Right lobe of liver (tissue), 6 donors: Measurements from ENCODE around the gene MST1. TPM values are rescaled to one million over a fixed set of nuclear protein-coding genes. Genes with fewer than 3 reads are reported as not detected.
"Not testable (repeated sequence)": the region's sequence is repeated elsewhere in the genome, so short reads cannot be mapped to it uniquely, and the experiment has no call there.

Experiments used
- ATAC-seq, 4 donors: fragments of 200-7000 bp; cut with Tn5 transposase; one replicate each; pipeline ENCODE4 v1.9.1; 2020; ENCODE audit warnings: mild to moderate bottlenecking in 4 of 4, moderate library complexity in 4 of 4
- DNase-seq, 3 donors: peaks; one replicate each; pipeline ENCODE4 v3.0.0-alpha.2; 2020
- H3K27ac ChIP-seq, 3 donors: fragments of 200-600 bp; one replicate each; pipeline ENCODE4 v1.8.0; 2022
- H3K27me3 ChIP-seq, 2 donors: fragments of 200-600 bp; one replicate each; pipeline ENCODE4 v1.8.0; 2022
- H3K36me3 ChIP-seq, 4 donors: fragments of 200-600 bp; sonication (generic) in 1 of 4; one replicate each; pipeline versions ENCODE4 v1.5.1 to v1.8.0; 2017 to 2022; ENCODE audit warnings: control low read depth in 1 of 4
- H3K4me1 ChIP-seq, 4 donors: fragments of 200-600 bp; sonication (generic) in 1 of 4; one replicate each; pipeline versions ENCODE4 v1.5.1 to v1.8.0; 2017 to 2022; ENCODE audit warnings: control low read depth in 1 of 4
- H3K4me3 ChIP-seq, 3 donors: fragments of 200-600 bp; one replicate each; pipeline ENCODE4 v1.8.0; 2022
- H3K9me3 ChIP-seq, 4 donors: fragments of 200-600 bp; sonication (generic) in 1 of 4; one replicate each; pipeline versions ENCODE4 v1.5.1 to v1.8.0; 2017 to 2022; ENCODE audit warnings: control low read depth in 1 of 4
- POLR2A ChIP-seq: fragments of 450-650 bp; IDR thresholded peaks from one replicate; pipeline ENCODE4 v1.6.1; 2017; ENCODE audit warnings: antibody characterized with exemption, mild to moderate bottlenecking
- WGBS: methylation state at CpG from one replicate; pipeline ENCODE4 v1.1.6; 2018; ENCODE audit warnings: low coverage, low lambda C conversion rate; ENCODE audit not compliant: insufficient coverage; ENCODE audit errors: missing lambda C conversion rate; 5-methylcytosine and 5-hydroxymethylcytosine counted together
- intact Hi-C, 2 donors: fragments of 100-400 bp; cut with DNase I; formaldehyde crosslinking; loops; one replicate each; pipeline versions ENCODE4 v1.11.2 to v1.14.1; 2022
- total RNA-seq, 6 experiments: library from RNA; depleted of rRNA in 2 of 6; stranded (reverse); fragments of >200 nt in 2 of 6; fragmentation: NEBNext Ultra II Directional in 3 of 6; extraction: Animal tissue kit (Norgen Biotek cat#: 25700) in 3 of 6; gene quantifications; one replicate each; pipeline versions ENCODE4 v1.1.0 to v1.2.4, GENCODE V29; 2016 to 2023
- TF ChIP-seq, protein P1 (sequence below), 4 donors: fragments of 200-600 bp in 3 of 4; fragments of 450-650 bp in 1 of 4; IDR thresholded peaks; one replicate each; pipeline versions ENCODE4 v1.5.1 to v1.8.0; 2016 to 2022; ENCODE audit warnings: antibody characterized with exemption in 4 of 4, mild to moderate bottlenecking in 2 of 4
- donor health status: DM: no; HTN: yes; CAD: no.
- donor health status: DM: no; HTN: no; CAD: no.
- donor health status: DM: no; HTN: no; CAD: no.
- donor health status: DM: no; HTN: yes; CAD: no.
- donor health status: DM: no; HTN: yes; CAD: no.

The MST1 gene
- total RNA-seq, 6 experiments from 2014 or later, result 321 to 695 (median 632) TPM

DNA sequence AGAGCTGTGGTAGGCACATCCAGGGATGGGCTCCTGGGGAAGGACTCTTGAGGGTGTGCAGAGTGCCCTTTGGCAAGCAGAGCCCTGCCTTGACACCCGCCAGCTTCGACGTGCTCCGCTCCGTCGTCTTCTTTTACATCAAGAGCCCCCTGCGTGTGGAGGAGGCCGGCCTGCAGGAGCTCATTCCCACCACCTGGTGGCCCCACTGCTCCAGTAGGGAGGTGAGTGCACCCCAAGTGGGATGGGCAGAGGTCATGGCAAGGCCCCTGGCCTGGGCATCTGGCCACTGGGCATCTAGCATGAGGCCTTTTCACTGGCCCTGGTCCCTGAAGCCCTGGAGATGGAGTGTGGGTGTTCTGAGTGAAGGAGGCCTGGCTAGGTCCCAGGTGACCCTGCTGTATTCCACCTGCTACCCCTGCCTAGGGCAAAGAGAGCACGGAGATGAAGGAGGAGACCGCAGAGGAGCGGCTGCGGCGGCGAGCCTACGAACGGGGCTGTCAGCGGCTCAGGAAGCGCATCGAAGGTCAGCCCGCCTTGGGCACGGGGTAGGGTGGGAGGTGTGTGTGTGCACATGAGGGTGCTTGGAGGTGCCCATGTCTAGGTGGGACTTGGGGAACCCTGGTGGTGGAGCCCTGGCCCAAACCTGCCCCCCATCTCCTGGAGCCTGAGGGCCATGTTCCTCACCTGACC lies 12.3 kb upstream of the MST1 start:
- no peak for DNase-seq
- intact Hi-C loops, result loop anchor here in 1 of 2 donors (10.0 kb wide), 1 partner anchor 143 kb away; no protein-coding TSS in a partner anchor
- no peak for TF ChIP-seq POLR2A
- TF ChIP-seq, protein P1, sequence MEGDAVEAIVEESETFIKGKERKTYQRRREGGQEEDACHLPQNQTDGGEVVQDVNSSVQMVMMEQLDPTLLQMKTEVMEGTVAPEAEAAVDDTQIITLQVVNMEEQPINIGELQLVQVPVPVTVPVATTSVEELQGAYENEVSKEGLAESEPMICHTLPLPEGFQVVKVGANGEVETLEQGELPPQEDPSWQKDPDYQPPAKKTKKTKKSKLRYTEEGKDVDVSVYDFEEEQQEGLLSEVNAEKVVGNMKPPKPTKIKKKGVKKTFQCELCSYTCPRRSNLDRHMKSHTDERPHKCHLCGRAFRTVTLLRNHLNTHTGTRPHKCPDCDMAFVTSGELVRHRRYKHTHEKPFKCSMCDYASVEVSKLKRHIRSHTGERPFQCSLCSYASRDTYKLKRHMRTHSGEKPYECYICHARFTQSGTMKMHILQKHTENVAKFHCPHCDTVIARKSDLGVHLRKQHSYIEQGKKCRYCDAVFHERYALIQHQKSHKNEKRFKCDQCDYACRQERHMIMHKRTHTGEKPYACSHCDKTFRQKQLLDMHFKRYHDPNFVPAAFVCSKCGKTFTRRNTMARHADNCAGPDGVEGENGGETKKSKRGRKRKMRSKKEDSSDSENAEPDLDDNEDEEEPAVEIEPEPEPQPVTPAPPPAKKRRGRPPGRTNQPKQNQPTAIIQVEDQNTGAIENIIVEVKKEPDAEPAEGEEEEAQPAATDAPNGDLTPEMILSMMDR (IDR thresholded peaks at IDR 0.05), result peak; percentile 21 to 48 (median 26)
- H3K4me3 ChIP-seq, result no peak overlapping the region
- H3K4me1 ChIP-seq, result no peaks in the 10 kb centered on the region
- H3K27ac ChIP-seq, result no peak overlapping the region
- peaks cover 0 to 73% (median 26%) of the 10 kb centered on the region in 4 donors for H3K36me3 ChIP-seq
- peak in 3 of 4 donors; percentile 6 to 58 (median 30) for ATAC-seq
- no peaks in the 10 kb centered on the region for H3K9me3 ChIP-seq
- no peaks in the 10 kb centered on the region for H3K27me3 ChIP-seq
- 82% methylated on average over 13 of the region's 21 CpGs for WGBS

DNA sequence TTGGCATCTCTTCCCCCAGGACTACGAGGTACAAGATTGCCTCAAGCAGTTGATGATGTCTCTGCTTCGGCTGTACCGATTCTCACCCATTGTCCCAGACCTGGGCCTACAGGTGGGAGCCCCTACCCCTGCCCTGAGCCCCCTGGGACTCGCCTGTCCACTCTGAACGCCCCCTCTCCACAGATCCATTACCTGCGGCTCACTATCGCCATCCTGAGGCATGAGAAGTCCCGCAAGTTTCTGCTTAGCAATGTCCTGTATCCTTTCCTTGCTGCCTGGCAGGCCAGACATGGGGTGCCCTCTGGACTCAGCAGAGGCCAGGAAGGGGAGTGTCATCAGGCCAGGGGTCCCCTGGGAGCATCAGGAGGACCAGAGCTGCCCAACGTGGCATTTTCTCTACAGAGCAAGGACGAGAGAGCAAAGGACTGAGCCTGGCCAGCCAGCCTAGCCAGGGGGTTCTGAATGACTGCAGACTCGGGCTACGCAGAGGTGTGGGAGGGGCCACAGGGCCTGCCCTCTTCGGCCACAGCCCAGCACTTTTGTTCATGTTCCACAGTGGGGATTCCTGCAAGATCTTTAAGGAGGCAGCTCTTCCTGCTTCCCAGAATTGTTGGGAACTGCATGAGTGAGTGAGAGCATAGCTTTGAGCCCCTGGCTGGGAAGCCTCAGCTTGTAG lies 11.3 kb upstream of the MST1 start:
- Histone ChIP-seq H3K4me3 (no peak overlapping the region), H3K27me3 (no peaks in the 10 kb centered on the region), H3K9me3 (no peaks in the 10 kb centered on the region), H3K4me1 (no peaks in the 10 kb centered on the region), H3K27ac (no peak overlapping the region), H3K36me3 (peaks cover 0 to 64% (median 21%) of the 10 kb centered on the region in 4 donors)
- intact Hi-C loops, result loop anchor here in 1 of 2 donors (10.0 kb wide), 1 partner anchor 144 kb away; no protein-coding TSS in a partner anchor
- WGBS, result 33% methylated on average over 1 of the region's 13 CpGs
- DNase-seq, result no peak
- no peak for TF ChIP-seq POLR2A
- TF ChIP-seq, protein P1 (IDR thresholded peaks at IDR 0.05), result no peak
- no peak for ATAC-seq

DNA sequence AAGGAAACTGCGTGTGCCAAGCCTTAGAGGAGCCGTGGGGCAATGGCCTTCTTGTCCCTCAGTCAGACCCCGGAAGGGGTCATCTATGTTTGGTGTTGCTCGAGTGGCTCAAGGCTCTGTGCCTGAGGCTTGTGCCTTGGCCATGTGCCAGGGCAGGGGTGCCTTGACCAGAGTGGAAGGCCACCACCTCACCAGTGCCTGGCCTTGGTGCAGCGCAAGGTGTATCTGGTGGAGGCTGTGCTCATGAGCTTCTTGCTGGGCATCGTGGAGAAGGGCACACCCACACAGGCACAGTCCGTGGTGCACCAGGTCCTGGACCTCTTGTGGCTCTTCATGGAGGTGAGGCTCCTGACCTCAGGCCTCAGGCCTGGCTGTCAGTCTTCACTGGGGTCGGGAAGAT lies 10.7 kb upstream of the MST1 start:
- 75% methylated on average over 2 of the region's 8 CpGs for WGBS
- H3K36me3 ChIP-seq, result peaks cover 0 to 58% (median 17%) of the 10 kb centered on the region in 4 donors
- DNase-seq, result no peak

DNA sequence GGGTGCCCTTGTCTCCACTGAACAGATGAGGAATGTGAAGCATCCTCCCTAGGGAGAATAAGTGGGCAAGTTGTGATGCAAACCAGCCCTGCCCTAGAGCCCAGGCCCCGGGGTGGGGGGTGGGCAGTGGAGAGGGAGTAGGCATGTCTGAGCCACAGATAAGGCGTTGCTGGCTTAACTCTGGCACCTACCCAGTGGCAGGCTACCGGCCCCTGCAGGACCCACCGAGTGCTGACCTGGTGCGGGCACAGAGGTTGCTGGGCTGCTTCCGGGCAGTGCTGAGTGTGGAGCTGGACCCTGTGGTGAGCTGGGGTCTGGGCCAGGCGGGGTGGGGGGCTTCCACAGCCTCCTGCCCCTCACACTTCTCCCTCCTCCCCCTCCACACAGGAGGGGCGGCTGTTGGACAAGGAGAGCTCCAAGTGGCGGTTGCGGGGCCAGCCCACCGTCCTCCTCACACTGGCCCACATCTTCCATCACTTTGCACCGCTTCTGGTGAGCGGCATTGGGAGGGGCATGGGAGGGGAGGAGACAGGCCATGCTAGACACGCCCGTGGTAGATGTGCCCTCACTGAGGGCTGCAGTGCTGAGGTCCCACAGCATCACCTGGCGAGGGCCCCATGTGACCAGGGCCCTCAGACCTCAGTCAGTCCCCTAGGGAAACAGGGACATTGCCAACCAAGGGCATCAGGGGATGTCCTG lies 10.2 kb upstream of the MST1 start:
- H3K27me3 ChIP-seq, result no peaks in the 10 kb centered on the region
- H3K9me3 ChIP-seq, result no peaks in the 10 kb centered on the region
- no peak overlapping the region for H3K27ac ChIP-seq
- H3K4me1 ChIP-seq, result no peaks in the 10 kb centered on the region
- H3K36me3 ChIP-seq, result peaks cover 0 to 52% (median 12%) of the 10 kb centered on the region in 4 donors
- no peak overlapping the region for H3K4me3 ChIP-seq
- intact Hi-C loops, result no loop called here
- no peak for DNase-seq
- WGBS, result 69% methylated on average over 2 of the region's 16 CpGs
- TF ChIP-seq, protein P1 (IDR thresholded peaks at IDR 0.05), result no peak
- TF ChIP-seq POLR2A, result no peak
- ATAC-seq, result no peak

More for the DNA sequence above, 10.7 kb upstream of the MST1 start:
- H3K9me3 ChIP-seq, result no peaks in the 10 kb centered on the region
- H3K4me1 ChIP-seq, result no peaks in the 10 kb centered on the region
- ATAC-seq, result no peak
- intact Hi-C loops, result loop anchor here in 1 of 2 donors (10.0 kb wide), 1 partner anchor 145 kb away; no protein-coding TSS in a partner anchor
- no peak overlapping the region for H3K27ac ChIP-seq
- no peaks in the 10 kb centered on the region for H3K27me3 ChIP-seq
- TF ChIP-seq, protein P1 (IDR thresholded peaks at IDR 0.05), result no peak
- TF ChIP-seq POLR2A, result no peak
- H3K4me3 ChIP-seq, result no peak overlapping the region

DNA sequence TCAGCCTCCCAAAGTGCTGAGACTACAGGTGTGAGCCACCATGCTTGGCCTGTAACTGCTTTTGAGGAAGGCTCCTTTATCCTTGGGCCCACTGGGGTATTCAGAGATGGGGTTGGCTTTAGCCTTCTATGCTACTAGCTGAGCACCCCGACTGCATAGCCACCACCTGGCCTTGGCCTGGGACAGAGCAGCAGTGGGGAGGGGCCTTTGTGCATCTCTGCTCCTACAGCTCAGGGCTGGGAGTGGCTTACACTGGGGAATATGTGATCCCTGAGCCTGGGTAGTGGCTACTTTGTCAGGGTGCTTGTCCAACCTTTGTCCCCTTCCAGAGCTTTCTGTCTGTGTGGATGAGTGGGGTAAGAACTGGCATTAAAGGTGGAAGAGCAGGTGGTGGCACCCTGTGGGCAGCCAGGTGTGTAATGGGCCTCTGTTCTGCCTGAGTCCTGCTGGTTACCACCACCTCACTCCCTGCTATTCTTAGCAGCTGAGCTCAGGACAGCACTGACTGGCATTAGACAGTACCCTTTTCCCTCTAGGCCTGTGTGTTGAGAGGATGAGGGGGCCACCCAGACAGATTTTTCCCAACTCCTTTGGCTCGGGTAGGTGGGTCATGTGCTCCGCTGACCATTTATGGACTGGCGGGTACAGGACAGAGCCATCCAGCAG lies 6.2 kb upstream of the MST1 start:
- Histone ChIP-seq H3K4me1 (peaks cover 0 to 12% (median 0%) of the 10 kb centered on the region in 4 donors), H3K36me3 (peaks cover 0 to 24% (median 5%) of the 10 kb centered on the region in 4 donors)
- intact Hi-C loops, H3K27me3 ChIP-seq, H3K4me3 ChIP-seq, DNase-seq, H3K9me3 ChIP-seq, H3K27ac ChIP-seq: not testable (repeated sequence)
- peak; percentile 10 to 27 (median 12) for ATAC-seq
- WGBS, result 80% methylated on average over 1 of the region's 4 CpGs

DNA sequence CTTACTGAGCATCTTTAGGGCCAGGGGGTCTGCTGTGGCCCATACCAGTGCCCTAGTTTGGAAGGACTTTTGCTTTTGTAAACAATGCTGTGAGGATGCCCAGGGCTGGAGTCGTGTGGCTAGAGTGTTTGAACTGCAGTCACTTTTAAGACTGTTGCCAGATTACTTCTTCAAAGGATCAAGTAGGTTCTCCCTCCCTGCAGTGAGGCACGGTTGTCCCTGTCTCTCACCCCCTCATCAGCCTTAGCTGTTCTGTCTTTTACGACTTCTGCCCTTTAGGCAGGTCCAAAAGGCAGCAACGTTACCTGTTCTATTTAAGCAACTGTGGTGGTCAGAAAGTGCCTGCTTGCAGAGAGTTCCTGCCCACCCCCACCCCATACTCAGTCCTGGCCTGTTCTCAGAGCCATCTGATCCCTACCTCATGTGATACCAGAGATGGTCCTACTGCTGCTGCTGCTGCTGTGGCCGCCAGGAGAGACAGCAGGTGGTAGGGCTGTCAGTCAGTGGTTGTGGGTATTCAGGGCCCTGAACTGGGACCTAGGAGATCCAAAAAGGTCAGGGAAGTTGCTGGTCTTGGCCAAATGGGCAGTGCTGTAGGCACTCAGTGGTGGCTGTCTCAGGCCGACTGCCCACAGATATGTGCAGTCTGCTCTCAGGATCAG lies 5.3 kb upstream of the MST1 start:
- DNase-seq, H3K27ac ChIP-seq, ATAC-seq, H3K27me3 ChIP-seq, H3K4me3 ChIP-seq, intact Hi-C loops, H3K9me3 ChIP-seq: not testable (repeated sequence)
- H3K4me1 ChIP-seq, result peaks cover 0 to 18% (median 0%) of the 10 kb centered on the region in 4 donors
- H3K36me3 ChIP-seq, result peaks cover 0 to 19% (median 5%) of the 10 kb centered on the region in 4 donors
- 42% methylated on average over 4 of the region's 6 CpGs for WGBS
